HepG2 (cell line): ENCODE results near the gene OBP2B. TPM values are rescaled to one million over a fixed set of nuclear protein-coding genes. Genes with fewer than 3 reads are reported as not detected.

Experiments
- ATAC-seq: fragments of 200-7000 bp; cut with Tn5 transposase; 3 replicates; pipeline ENCODE4 v1.9.1; 2020; ENCODE audit warnings: mild to moderate bottlenecking, moderate library complexity
- BruUV-seq: library from RNA; stranded (reverse); fragments of 400-500 nt; replicated peaks from 2 replicates; lab custom pipeline; 2021; lab: Mats Ljungman, UMichigan
- CTCF ChIA-PET: fragments of 300-600 bp; formaldehyde crosslinking; extraction: SDS; loops from one replicate; lab custom pipeline; 2021; ENCODE audit warnings: low total read pairs, inconsistent platforms, low intra/inter-chr PET ratio; lab: Yijun Ruan, JAX
- POLR2A ChIA-PET: fragments of 350-600 bp; sonication (Branson Sonifier 250); formaldehyde crosslinking; loops from one replicate; lab custom pipeline; 2020; ENCODE audit warnings: antibody characterized with exemption, inconsistent platforms; lab: Yijun Ruan, JAX
- DNase-seq: peaks from one replicate; pipeline ENCODE4 v3.0.0-alpha.2; 2015; ENCODE audit warnings: low spot score
- FAIRE-seq: peaks from 3 replicates; lab custom pipeline; 2011; peaks lifted over from hg19 to GRCh38; lab: Jason Lieb, UNC
- H2AFZ ChIP-seq: one replicate; pipeline ENCODE4 v1.6.1; 2011; ENCODE audit warnings: low read length, inconsistent platforms
- H3K27ac ChIP-seq: fragments of 300-600 bp; 3 replicates; pipeline ENCODE4 v1.8.0; 2011; ENCODE audit warnings: mixed run types, mild to moderate bottlenecking, mixed read lengths, low read length, inconsistent platforms; ENCODE audit not compliant: insufficient read depth; ENCODE audit errors: extremely low read length
- H3K27me3 ChIP-seq, 2 experiments: fragments of 200-600 bp in 1 of 2; 2 replicates in 1 of 2; 3 replicates in 1 of 2; pipeline versions ENCODE4 v1.6.0 to v1.8.0; 2011; ENCODE audit warnings: low read length in 2 of 2, mild to moderate bottlenecking in 2 of 2, moderate library complexity in 2 of 2, inconsistent platforms in 1 of 2; ENCODE audit not compliant: insufficient read depth in 2 of 2, control insufficient read depth in 1 of 2
- H3K36me3 ChIP-seq, 2 experiments: fragments of 200-600 bp in 1 of 2; replicated peaks in 1 of 2; 2 replicates in 1 of 2; 3 replicates in 1 of 2; pipeline versions ENCODE4 v1.5.1 to v1.8.0; 2011; ENCODE audit warnings: low read length in 2 of 2, inconsistent platforms in 1 of 2; ENCODE audit not compliant: insufficient read depth in 2 of 2, control insufficient read depth in 1 of 2
- H3K4me1 ChIP-seq: 2 replicates; pipeline ENCODE4 v1.5.1; 2012; ENCODE audit warnings: low read length, inconsistent platforms; ENCODE audit not compliant: insufficient read depth
- H3K4me2 ChIP-seq: 2 replicates; pipeline ENCODE4 v1.6.0; 2011; ENCODE audit warnings: low read depth, low read length, inconsistent platforms
- H3K4me3 ChIP-seq, 3 experiments: fragments of 200-600 bp in 1 of 3; sonication (generic), shearing (Covaris generic) in 1 of 3; replicated peaks in 1 of 3; 2 replicates each; pipeline ENCODE4 v1.5.1; 2011 to 2016; ENCODE audit warnings: low read length in 3 of 3, inconsistent platforms in 2 of 3, low read depth in 2 of 3, mild to moderate bottlenecking in 2 of 3, control low read depth in 1 of 3, mixed read lengths in 1 of 3; ENCODE audit not compliant: insufficient read depth in 1 of 3
- H3K79me2 ChIP-seq: one replicate; pipeline ENCODE4 v1.6.1; 2011; ENCODE audit warnings: low read length, inconsistent platforms; ENCODE audit not compliant: insufficient read depth
- H3K9ac ChIP-seq: 2 replicates; pipeline ENCODE4 v1.6.0; 2011; ENCODE audit warnings: mild to moderate bottlenecking, low read depth, low read length, inconsistent platforms; ENCODE audit not compliant: insufficient read depth
- H3K9me3 ChIP-seq: 2 replicates; pipeline ENCODE4 v1.5.1; 2012; ENCODE audit warnings: mild to moderate bottlenecking, low read length
- H4K20me1 ChIP-seq: 2 replicates; pipeline ENCODE4 v1.6.0; 2011; ENCODE audit warnings: inconsistent platforms, mild to moderate bottlenecking, low read length, moderate library complexity; ENCODE audit not compliant: insufficient read depth
- ATF7-NPFF ChIP-seq: sonication (generic); formaldehyde crosslinking; IDR thresholded peaks from 2 replicates; pipeline ENCODE4 v1.8.1; 2023; ENCODE audit warnings: mild to moderate bottlenecking, low read depth, missing genetic modification reagents, moderate library complexity
- HDAC1 ChIP-seq: sonication (generic); formaldehyde crosslinking; IDR thresholded peaks from 2 replicates; pipeline ENCODE4 v1.5.1; 2020; ENCODE audit warnings: mild to moderate bottlenecking, missing genetic modification reagents
- HINFP ChIP-seq: sonication (generic); formaldehyde crosslinking; IDR thresholded peaks from 2 replicates; pipeline ENCODE4 v1.4.0; 2020; ENCODE audit warnings: low read depth, mild to moderate bottlenecking, missing genetic modification reagents
- HMG20B ChIP-seq: conservative IDR thresholded peaks from 2 replicates; pipeline ENCODE4 v1.6.1; 2016; ENCODE audit warnings: missing genetic modification reagents, missing compliant biosample characterization
- HMGXB3 ChIP-seq: sonication (generic); formaldehyde crosslinking; IDR thresholded peaks from 2 replicates; pipeline ENCODE4 v1.4.0; 2020; ENCODE audit warnings: missing genetic modification reagents, borderline replicate concordance
- ISL2 ChIP-seq: sonication (generic); formaldehyde crosslinking; IDR thresholded peaks from 2 replicates; pipeline ENCODE4 v1.5.0; 2020; ENCODE audit warnings: missing genetic modification reagents
- NFYB ChIP-seq: sonication (generic); formaldehyde crosslinking; IDR thresholded peaks from 2 replicates; pipeline ENCODE4 v1.4.0; 2020; ENCODE audit warnings: missing genetic modification reagents
- SKI ChIP-seq: fragments of 450-650 bp; IDR thresholded peaks from one replicate; pipeline ENCODE4 v1.6.1; 2018; ENCODE audit warnings: mild to moderate bottlenecking; ENCODE audit not compliant: partially characterized antibody
- ZFP1 ChIP-seq: IDR thresholded peaks from 2 replicates; pipeline ENCODE4 v1.6.1; 2016
- ZFX ChIP-seq: sonication (generic); formaldehyde crosslinking; IDR thresholded peaks from 2 replicates; pipeline ENCODE4 v1.4.0; 2020; ENCODE audit warnings: mild to moderate bottlenecking, low read depth, missing genetic modification reagents, moderate library complexity
- WGBS: methylation state at CpG from one replicate; pipeline ENCODE4 v1.1.6; 2017; ENCODE audit warnings: low lambda C conversion rate; 5-methylcytosine and 5-hydroxymethylcytosine counted together
- in situ Hi-C: cut with HindIII; loops from 2 replicates; pipeline ENCODE4 v1.10.0; 2017; ENCODE audit warnings: low pct_unique_long_range_greater_than_20kb; ENCODE audit not compliant: extremely low pct_ligation_motif_present
- intact Hi-C: fragments of 100-400 bp; cut with micrococcal nuclease; formaldehyde crosslinking; loops from one replicate; pipeline ENCODE4 v1.10.0; 2022; ENCODE audit not compliant: unreplicated experiment
- polyA plus RNA-seq, 8 experiments: library from polyadenylated mRNA; depleted of rRNA in 3 of 8; stranded (reverse) in 7 of 8; unstranded in 1 of 8; fragments of >200 nt; fragmentation: Illumina TruSeq in 4 of 8; extraction: Trizol in 4 of 8; gene quantifications; 2 replicates each; pipeline versions ENCODE4 v1.2.1 to v1.2.3, GENCODE V29; 2011 to 2016; ENCODE audit warnings: low read depth in 4 of 8, missing spikeins in 1 of 8, mixed read lengths in 1 of 8; ENCODE audit not compliant: insufficient read depth in 1 of 8
- total RNA-seq, 5 experiments: library from RNA; depleted of rRNA; stranded (reverse); fragments of >200 nt; fragmentation: Illumina TruSeq; extraction: Trizol; gene quantifications; 2 replicates each; pipeline ENCODE4 v1.2.3, GENCODE V29; 2016; ENCODE audit warnings: low read depth in 1 of 5
- TF ChIP-seq, protein P1 (sequence below): sonication (generic); formaldehyde crosslinking; IDR thresholded peaks from 2 replicates; pipeline ENCODE4 v1.5.1; 2020; ENCODE audit warnings: missing genetic modification reagents, mild to moderate bottlenecking, borderline replicate concordance
- TF ChIP-seq, protein P2 (sequence below): sonication (generic); formaldehyde crosslinking; IDR thresholded peaks from 2 replicates; pipeline ENCODE4 v1.5.0; 2020; ENCODE audit warnings: missing genetic modification reagents

The OBP2B gene
- total and polyA plus RNA-seq, 2 of the 13 experiments (the other 11 are each of a cell fraction or from before 2014, with no cell fraction given): not detected

GRCh38 chr9:133165452-133165730, 43.7 kb downstream of the OBP2B start (continued):
- TF ChIP-seq, protein P1, sequence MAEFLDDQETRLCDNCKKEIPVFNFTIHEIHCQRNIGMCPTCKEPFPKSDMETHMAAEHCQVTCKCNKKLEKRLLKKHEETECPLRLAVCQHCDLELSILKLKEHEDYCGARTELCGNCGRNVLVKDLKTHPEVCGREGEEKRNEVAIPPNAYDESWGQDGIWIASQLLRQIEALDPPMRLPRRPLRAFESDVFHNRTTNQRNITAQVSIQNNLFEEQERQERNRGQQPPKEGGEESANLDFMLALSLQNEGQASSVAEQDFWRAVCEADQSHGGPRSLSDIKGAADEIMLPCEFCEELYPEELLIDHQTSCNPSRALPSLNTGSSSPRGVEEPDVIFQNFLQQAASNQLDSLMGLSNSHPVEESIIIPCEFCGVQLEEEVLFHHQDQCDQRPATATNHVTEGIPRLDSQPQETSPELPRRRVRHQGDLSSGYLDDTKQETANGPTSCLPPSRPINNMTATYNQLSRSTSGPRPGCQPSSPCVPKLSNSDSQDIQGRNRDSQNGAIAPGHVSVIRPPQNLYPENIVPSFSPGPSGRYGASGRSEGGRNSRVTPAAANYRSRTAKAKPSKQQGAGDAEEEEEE (CRISPR knock-in tag): no peak
- TF ChIP-seq SKI (no peak), ZFX (CRISPR knock-in tag) (no peak), HINFP (CRISPR knock-in tag) (no peak), NFYB (CRISPR knock-in tag) (no peak), ATF7-NPFF (CRISPR knock-in tag) (no peak), HDAC1 (CRISPR knock-in tag) (no peak)
- TF ChIP-seq, protein P2, sequence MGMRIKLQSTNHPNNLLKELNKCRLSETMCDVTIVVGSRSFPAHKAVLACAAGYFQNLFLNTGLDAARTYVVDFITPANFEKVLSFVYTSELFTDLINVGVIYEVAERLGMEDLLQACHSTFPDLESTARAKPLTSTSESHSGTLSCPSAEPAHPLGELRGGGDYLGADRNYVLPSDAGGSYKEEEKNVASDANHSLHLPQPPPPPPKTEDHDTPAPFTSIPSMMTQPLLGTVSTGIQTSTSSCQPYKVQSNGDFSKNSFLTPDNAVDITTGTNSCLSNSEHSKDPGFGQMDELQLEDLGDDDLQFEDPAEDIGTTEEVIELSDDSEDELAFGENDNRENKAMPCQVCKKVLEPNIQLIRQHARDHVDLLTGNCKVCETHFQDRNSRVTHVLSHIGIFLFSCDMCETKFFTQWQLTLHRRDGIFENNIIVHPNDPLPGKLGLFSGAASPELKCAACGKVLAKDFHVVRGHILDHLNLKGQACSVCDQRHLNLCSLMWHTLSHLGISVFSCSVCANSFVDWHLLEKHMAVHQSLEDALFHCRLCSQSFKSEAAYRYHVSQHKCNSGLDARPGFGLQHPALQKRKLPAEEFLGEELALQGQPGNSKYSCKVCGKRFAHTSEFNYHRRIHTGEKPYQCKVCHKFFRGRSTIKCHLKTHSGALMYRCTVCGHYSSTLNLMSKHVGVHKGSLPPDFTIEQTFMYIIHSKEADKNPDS (CRISPR knock-in tag): no peak

DNA sequence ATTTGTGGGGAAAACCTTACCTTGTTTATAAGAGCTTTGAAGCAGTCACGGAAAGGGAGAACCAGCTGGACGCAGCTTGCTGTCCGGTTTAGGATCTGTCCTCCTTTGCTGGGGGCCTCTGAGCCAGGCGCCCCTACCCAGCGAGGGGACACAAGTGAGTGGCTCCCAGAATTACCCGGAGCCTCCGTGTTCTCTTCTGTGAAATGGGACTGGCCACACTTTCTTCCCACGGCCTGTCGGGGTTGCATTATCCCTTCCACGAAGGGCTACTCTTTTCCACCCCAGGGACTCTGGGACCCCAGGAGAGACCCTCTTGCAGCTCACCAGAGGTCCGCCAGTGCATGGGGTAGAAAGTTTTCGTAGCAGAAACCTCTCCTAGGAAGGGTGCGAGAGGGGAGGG, 44.9 kb downstream of the OBP2B start:
- H3K9ac ChIP-seq: no peak overlapping the region
- DNase-seq: no peak
- H3K79me2 ChIP-seq: no peaks in the 10 kb centered on the region
- no peak overlapping the region for H3K4me3 ChIP-seq
- H3K27ac ChIP-seq: no peak overlapping the region
- no peaks in the 10 kb centered on the region for H3K36me3 ChIP-seq
- intact Hi-C loops (no loop called here), in situ Hi-C loops (no loop called here)
- ATAC-seq: no peak
- 77% methylated on average over 13 of the region's 13 CpGs for WGBS
- ChIA-PET POLR2A (no interaction called here), CTCF (no interaction called here)
- H3K4me2 ChIP-seq: no peak overlapping the region
- BruUV-seq: no TSS peak
- H3K27me3 ChIP-seq: peaks cover 0 to 14% of the 10 kb centered on the region in 2 experiments; a peak in 3 of 5 replicates
- H4K20me1 ChIP-seq: no peaks in the 10 kb centered on the region
- no peak for FAIRE-seq
- no peak overlapping the region for H2AFZ ChIP-seq
- no peaks in the 10 kb centered on the region for H3K9me3 ChIP-seq
- no peaks in the 10 kb centered on the region for H3K4me1 ChIP-seq
- TF ChIP-seq HMGXB3 (CRISPR knock-in tag) (no peak), ZFP1 (CRISPR knock-in tag) (no peak), HMG20B (CRISPR knock-in tag) (no peak), ISL2 (CRISPR knock-in tag) (no peak)
